ENCODE measurements around the gene RHEB.

Gene RHEB

GRCh38 chr7:151524845-151525244 lies 5.2 kb upstream of the RHEB start:
- no peak for TF ChIP-seq CTCF (conservative IDR thresholded peaks at IDR 0.05)
- no peak overlapping the region for H3K27ac ChIP-seq

GRCh38 chr7:151524331-151524730 lies 4.6 kb upstream of the RHEB start:
- no peak for TF ChIP-seq CTCF (conservative IDR thresholded peaks at IDR 0.05)
- no peak overlapping the region for H3K27ac ChIP-seq

GRCh38 chr7:151520419-151521261 lies 945 bp upstream of the RHEB start:
- peak overlapping the region; percentile 97 for H3K27ac ChIP-seq
- TF ChIP-seq CTCF (conservative IDR thresholded peaks at IDR 0.05), result no peak

- peak; percentile 43 for TF ChIP-seq CTCF (conservative IDR thresholded peaks at IDR 0.05)
- peak overlapping the region; percentile 97 for H3K27ac ChIP-seq
Observed at GRCh38 chr7:151518947-151519764, 539 bp downstream of the RHEB start.

GRCh38 chr7:151518105-151518946 lies 1.4 kb downstream of the RHEB start:
- H3K27ac ChIP-seq, result peak overlapping the region; percentile 97
- no peak for TF ChIP-seq CTCF (conservative IDR thresholded peaks at IDR 0.05)

- TF ChIP-seq CTCF (conservative IDR thresholded peaks at IDR 0.05), result no peak
- peak overlapping the region; percentile 97; the same call in 1 of the 2 replicates for H3K27ac ChIP-seq
Observed at GRCh38 chr7:151517601-151518104, 2.0 kb downstream of the RHEB start.
